Suprapubic skin (tissue), 3 donors: ENCODE measurements around the gene ERO1B.

Experiments
- POLR2A ChIP-seq, 2 donors: fragments of 450-650 bp; IDR thresholded peaks; one replicate each; pipeline ENCODE4 v1.6.1; 2017; ENCODE audit warnings: antibody characterized with exemption in 2 of 2, mild to moderate bottlenecking in 2 of 2, moderate library complexity in 2 of 2
- TF ChIP-seq, protein P1 (sequence below), 2 donors: fragments of 200-600 bp in 1 of 2; fragments of 450-650 bp in 1 of 2; sonication (generic) in 1 of 2; IDR thresholded peaks; one replicate each; pipeline ENCODE4 v1.5.1; 2016 to 2019; ENCODE audit warnings: antibody characterized with exemption in 2 of 2, mild to moderate bottlenecking in 1 of 2, moderate library complexity in 1 of 2

DNA sequence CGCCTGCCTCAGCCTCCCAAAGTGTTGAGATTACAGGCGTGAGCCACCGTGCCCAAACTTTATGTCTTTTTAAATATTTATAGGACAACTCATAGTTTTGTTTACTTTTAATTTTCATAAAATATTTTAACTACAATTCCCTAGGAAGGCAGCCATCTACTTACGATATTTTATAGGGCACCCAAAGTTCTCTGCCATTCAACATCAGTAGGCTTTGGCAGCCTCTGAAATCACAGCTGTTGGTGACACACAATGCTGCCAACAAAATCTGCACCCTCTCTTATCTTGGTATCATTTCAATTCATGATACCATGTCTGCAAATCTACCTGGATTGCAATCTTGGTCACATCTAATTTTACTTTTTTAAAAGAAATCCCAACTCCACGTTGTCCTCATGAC lies 27.1 kb upstream of the ERO1B start:
- TF ChIP-seq, protein P1, sequence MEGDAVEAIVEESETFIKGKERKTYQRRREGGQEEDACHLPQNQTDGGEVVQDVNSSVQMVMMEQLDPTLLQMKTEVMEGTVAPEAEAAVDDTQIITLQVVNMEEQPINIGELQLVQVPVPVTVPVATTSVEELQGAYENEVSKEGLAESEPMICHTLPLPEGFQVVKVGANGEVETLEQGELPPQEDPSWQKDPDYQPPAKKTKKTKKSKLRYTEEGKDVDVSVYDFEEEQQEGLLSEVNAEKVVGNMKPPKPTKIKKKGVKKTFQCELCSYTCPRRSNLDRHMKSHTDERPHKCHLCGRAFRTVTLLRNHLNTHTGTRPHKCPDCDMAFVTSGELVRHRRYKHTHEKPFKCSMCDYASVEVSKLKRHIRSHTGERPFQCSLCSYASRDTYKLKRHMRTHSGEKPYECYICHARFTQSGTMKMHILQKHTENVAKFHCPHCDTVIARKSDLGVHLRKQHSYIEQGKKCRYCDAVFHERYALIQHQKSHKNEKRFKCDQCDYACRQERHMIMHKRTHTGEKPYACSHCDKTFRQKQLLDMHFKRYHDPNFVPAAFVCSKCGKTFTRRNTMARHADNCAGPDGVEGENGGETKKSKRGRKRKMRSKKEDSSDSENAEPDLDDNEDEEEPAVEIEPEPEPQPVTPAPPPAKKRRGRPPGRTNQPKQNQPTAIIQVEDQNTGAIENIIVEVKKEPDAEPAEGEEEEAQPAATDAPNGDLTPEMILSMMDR (IDR thresholded peaks at IDR 0.05), result no peak
- no peak for TF ChIP-seq POLR2A (IDR thresholded peaks at IDR 0.05)
